ENCODE results near the gene FGF14. TPM values are rescaled to one million over a fixed set of nuclear protein-coding genes. Genes with fewer than 3 reads are reported as not detected.

FGF14 gene
- total RNA-seq, 1 donor from 2014 or later = not detected

DNA sequence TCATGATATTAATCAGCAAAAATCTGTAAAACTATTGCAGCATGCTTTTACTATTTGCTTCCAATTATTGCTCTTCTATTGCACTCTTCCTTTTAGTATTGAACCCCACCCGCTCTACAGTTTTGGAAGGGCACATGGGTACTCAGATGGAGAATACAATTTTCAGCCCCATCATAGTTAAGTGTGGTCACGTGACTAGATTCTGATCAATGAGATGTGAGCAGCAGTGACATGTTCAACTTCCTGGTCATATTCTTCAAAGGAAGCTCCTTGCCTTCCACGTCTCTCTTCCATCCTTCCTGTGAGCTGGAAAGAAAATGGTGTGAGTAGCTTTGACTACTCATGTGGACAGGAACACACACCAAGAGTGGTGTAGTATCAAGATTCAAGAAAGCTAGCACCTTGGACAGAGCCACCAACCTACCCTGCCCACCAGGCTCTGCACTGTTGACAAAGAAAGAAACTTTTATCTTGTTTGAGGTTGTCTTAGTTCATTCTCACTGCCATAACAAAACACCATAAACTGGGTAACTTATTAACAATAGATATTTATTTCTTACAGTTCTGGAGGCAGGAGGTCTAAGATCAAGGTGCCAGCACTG, 3.8 kb upstream of the FGF14 start:
- no peaks in the 10 kb centered on the region for H3K4me1 ChIP-seq
- no peaks in the 10 kb centered on the region for H3K27me3 ChIP-seq
- H3K4me3 ChIP-seq = no peak overlapping the region
- no peaks in the 10 kb centered on the region for H3K36me3 ChIP-seq
- TF ChIP-seq, protein P1, sequence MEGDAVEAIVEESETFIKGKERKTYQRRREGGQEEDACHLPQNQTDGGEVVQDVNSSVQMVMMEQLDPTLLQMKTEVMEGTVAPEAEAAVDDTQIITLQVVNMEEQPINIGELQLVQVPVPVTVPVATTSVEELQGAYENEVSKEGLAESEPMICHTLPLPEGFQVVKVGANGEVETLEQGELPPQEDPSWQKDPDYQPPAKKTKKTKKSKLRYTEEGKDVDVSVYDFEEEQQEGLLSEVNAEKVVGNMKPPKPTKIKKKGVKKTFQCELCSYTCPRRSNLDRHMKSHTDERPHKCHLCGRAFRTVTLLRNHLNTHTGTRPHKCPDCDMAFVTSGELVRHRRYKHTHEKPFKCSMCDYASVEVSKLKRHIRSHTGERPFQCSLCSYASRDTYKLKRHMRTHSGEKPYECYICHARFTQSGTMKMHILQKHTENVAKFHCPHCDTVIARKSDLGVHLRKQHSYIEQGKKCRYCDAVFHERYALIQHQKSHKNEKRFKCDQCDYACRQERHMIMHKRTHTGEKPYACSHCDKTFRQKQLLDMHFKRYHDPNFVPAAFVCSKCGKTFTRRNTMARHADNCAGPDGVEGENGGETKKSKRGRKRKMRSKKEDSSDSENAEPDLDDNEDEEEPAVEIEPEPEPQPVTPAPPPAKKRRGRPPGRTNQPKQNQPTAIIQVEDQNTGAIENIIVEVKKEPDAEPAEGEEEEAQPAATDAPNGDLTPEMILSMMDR (IDR thresholded peaks at IDR 0.05) = no peak
- no peak for DNase-seq (ENCODE audit: low spot score in 2 of 2)
- H3K27ac ChIP-seq = no peak overlapping the region
- no peaks in the 10 kb centered on the region for H3K9me3 ChIP-seq
- intact Hi-C loops (cut with DNase I) = no loop called here

DNA sequence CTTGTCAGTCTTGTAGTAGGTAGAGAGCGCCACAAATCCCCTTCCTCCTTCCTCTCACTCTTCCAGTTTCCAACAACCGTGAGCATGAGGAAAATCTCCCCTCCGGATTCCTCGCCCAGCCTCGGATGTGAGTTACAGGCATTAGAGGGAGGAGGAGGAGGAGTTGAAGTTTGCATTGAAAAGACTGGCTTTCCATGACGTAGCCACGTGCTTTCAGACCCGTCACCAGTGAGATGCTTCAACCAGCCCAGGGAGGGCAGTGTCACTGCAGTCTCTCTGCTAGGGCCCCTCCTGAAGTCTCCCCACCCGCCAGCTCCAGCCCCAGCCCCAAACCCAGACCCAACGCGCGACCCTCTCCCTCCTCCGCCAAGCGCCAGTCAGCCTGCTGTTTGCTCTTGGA, 442 bp upstream of the FGF14 start:
- Histone ChIP-seq H3K27me3 (no peaks in the 10 kb centered on the region), H3K4me3 (peak overlapping the region; percentile 58 to 83), H3K4me1 (peaks cover 0 to 3% of the 10 kb centered on the region in 2 donors), H3K9me3 (no peaks in the 10 kb centered on the region), H3K36me3 (no peaks in the 10 kb centered on the region), H3K27ac (no peak overlapping the region)
- peak in 1 of 2 donors; percentile 65 for DNase-seq (ENCODE audit: low spot score in 2 of 2)
- intact Hi-C loops (cut with DNase I) = no loop called here
- TF ChIP-seq, protein P1 (IDR thresholded peaks at IDR 0.05) = peak in 1 of 3 experiments; percentile 19

DNA sequence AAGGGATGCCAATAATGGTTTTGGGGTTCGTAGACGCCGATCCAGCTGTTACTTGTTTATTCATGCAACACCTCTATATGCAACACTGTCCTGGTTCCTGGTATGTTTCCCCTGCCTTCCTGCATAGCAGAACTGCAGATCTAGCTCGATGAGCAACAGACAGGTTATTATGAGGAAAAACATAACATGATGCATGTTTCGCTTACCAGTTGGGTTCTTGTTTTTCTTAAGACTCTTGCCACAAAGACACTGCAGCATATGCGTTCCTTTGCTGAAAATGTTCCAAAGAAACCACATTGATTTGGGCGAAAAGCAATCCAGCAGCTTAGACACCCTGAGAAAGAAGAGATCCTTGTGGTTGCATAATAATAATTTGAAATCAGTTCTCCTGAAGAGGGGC, 583 bp downstream of the FGF14 start:
- no peaks in the 10 kb centered on the region for H3K9me3 ChIP-seq
- no peaks in the 10 kb centered on the region for H3K27me3 ChIP-seq
- H3K4me1 ChIP-seq = peaks cover 0 to 3% of the 10 kb centered on the region in 2 donors
- DNase-seq (ENCODE audit: low spot score in 2 of 2) = no peak
- no peaks in the 10 kb centered on the region for H3K36me3 ChIP-seq
- peak overlapping the region; percentile 58 to 83 for H3K4me3 ChIP-seq
- H3K27ac ChIP-seq = no peak overlapping the region
- TF ChIP-seq, protein P1 (IDR thresholded peaks at IDR 0.05) = no peak
- intact Hi-C loops (cut with DNase I) = no loop called here

DNA sequence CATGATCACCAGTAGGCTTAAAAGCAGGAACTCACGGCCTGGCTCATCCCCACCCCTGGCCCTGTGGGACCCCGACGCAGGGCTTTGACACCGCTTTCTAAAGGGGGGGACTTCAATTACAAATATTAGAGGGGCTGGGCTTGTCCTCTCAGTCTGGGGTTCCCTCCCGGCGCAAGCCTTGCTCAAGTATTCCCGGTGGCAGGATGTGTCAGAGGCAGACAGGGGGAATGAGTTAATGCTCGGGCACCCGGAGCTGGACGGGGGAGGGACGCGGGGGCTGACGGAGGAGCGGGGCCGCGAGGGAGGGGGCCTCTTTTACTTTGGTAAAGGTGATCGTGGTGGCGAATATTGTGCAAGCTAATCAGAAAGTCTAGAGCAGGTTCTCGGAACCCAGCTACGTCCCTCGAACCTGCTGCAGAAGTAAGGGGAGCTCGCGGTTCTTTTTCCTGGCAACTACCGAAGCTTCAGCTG, 1.1 kb downstream of the FGF14 start:
- peak overlapping the region; percentile 58 to 83 for H3K4me3 ChIP-seq
- no peaks in the 10 kb centered on the region for H3K27me3 ChIP-seq
- TF ChIP-seq, protein P1 (IDR thresholded peaks at IDR 0.05) = no peak
- intact Hi-C loops (cut with DNase I) = no loop called here
- peaks cover 0 to 3% of the 10 kb centered on the region in 2 donors for H3K4me1 ChIP-seq
- H3K36me3 ChIP-seq = no peaks in the 10 kb centered on the region
- no peaks in the 10 kb centered on the region for H3K9me3 ChIP-seq
- DNase-seq (ENCODE audit: low spot score in 2 of 2) = peak in 1 of 2 donors; percentile 67
- H3K27ac ChIP-seq = no peak overlapping the region

- H3K4me1 ChIP-seq = peaks cover 3 to 4% of the 10 kb centered on the region in 2 donors
- peak overlapping the region in 1 of 2 donors; percentile 14 for H3K27ac ChIP-seq
- peak overlapping the region; percentile 58 to 83 for H3K4me3 ChIP-seq
- TF ChIP-seq, protein P1 (IDR thresholded peaks at IDR 0.05) = peak in 1 of 3 experiments; percentile 11
- intact Hi-C loops (cut with DNase I) = loop anchor here (10.0 kb wide), 4 partner anchors 375 to 1725 kb away; partner anchors contain the start of genes TEX30 and TMTC4
- no peaks in the 10 kb centered on the region for H3K36me3 ChIP-seq
- H3K27me3 ChIP-seq = no peaks in the 10 kb centered on the region
- no peak for DNase-seq (ENCODE audit: low spot score in 2 of 2)
- H3K9me3 ChIP-seq = no peaks in the 10 kb centered on the region
Measured at GRCh38 chr13:102399791-102400674, 1.8 kb downstream of the FGF14 start.

Measured in ascending aorta (tissue), 2 donors.